CD4-positive, alpha-beta T cell treated with Interleukin-6 for 4 hours (primary cell): Measurements from ENCODE around the gene GFER.
"Not testable (repeated sequence)": the region's sequence is repeated elsewhere in the genome, so short reads cannot be mapped to it uniquely, and the experiment has no call there.

Experiments used
- DNase-seq: peaks from one replicate; pipeline ENCODE4 v3.0.0-alpha.2; 2020; ENCODE audit warnings: mixed read lengths

GFER gene

GRCh38 chr16:2028620-2029220, 44.7 kb downstream of the GFER start:
- no peak for DNase-seq

GRCh38 chr16:2029350-2029749, 45.4 kb downstream of the GFER start:
- no peak for DNase-seq

DNA sequence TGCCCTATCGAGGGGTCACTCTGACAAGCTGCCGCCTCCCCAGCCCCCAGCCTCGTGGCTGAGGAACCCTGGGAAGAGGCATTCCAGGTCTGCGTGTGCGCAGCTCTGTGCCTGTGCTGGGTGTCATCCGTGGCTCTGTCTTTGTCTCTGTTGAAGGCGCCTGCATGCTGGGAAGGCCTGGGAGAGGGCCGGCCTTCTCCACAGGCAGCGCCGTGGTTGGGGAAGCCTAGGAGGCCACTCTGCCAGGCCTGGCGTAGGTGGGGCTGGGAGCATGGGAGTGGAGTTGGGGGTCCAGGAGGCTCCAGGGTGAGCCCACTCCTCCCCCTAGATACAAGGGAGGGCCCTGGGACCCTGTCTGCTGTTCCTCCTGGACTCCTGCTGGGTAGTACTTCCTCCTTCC, 46.0 kb downstream of the GFER start:
- DNase-seq = no peak

DNA sequence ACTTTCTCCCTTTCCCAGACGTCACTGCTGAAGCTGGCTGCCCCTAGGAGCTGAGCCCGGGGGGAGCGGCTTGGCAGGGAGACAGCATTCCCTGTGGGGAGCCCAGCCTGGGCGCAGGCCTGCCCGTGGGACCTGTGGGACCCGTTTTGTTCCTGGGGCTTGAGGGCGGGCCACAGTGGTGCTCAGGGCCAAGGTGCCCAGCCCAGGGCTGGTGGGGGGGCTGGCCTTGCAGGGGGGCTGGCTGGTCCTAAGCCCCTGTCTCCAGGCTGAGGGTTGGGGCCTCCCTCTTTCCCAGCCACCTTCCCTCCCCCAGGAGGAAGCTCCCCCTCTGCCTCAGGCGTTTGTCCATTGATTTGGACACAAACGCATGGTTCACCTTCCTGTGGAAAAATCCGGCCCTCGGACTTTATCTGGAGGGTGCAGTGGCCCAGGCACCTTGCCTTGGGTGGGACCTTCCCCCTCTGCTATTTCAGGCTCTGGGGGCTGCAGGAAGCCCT, 47.1 kb downstream of the GFER start:
- DNase-seq = no peak

- DNase-seq = no peak
Measured at GRCh38 chr16:2032285-2033056, 48.5 kb downstream of the GFER start.

GRCh38 chr16:2033057-2033908, 49.3 kb downstream of the GFER start:
- no peak for DNase-seq

GRCh38 chr16:2033909-2034695, 50.1 kb downstream of the GFER start:
- not testable (repeated sequence) for DNase-seq

- DNase-seq = no peak
Measured at GRCh38 chr16:2034696-2035430, 50.9 kb downstream of the GFER start.

- no peak for DNase-seq
Measured at GRCh38 chr16:2035431-2036199, 51.6 kb downstream of the GFER start.

DNA sequence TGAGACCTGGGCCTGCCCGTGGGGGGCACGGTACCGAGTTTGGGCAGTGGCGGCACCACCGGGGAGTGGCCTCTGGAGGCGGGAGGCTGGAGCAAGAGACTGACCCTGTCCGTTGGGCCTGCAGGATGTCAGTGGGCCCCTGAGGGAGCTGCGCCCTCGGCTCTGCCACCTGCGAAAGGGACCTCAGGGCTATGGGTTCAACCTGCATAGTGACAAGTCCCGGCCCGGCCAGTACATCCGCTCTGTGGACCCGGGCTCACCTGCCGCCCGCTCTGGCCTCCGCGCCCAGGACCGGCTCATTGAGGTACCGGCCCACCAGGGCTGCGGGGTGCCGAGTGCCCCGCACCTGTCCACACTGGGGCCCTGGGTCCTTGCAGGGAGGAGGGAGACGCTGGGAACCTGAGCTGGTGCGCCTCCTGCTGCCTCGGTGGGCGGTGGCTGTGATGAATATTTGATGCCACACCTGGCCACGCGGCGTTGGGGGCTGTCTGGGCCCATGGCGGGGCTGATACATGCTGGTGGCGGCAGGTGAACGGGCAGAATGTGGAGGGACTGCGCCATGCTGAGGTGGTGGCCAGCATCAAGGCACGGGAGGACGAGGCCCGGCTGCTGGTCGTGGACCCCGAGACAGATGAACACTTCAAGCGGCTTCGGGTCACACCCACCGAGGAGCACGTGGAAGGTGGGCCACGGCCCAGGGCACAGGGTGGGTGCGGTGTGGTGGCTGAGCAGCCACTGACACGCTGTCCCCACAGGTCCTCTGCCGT, 52.4 kb downstream of the GFER start:
- DNase-seq = no peak

GRCh38 chr16:2037115-2037514, 53.1 kb downstream of the GFER start:
- DNase-seq = no peak
